OCI-M2 (cell line): ENCODE measurements around the gene RELL1.

Experiments used
- DNase-seq: peaks from one replicate; lab custom pipeline; 2025; ENCODE audit not compliant: unreplicated experiment; lab: John Stamatoyannopoulos, UW

Gene RELL1

DNA sequence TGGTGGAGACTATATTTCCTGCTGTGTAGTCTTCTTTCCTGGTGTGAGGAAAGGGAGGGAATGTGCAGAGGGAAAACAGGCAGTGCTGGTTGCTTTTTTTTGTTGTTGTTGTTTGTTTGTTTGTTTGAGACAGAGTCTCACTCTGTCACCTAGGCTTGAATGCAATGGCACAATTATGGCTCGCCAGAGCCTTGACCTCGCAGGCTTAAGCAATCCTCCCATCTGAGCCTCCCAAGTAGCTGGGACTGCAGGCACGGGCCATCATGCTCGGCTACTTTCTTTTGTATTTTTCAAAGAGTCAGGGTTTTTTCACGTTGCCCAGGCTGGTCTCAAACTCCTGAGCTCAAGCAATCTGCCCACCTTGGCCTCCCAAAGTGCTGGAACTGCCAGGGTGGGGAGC is 82.5 kb downstream of the RELL1 start:
- DNase-seq = no peak

- DNase-seq = peak; percentile 6
These were observed 83.1 kb downstream of the RELL1 start for GRCh38 chr4:37603070-37603468.

DNA sequence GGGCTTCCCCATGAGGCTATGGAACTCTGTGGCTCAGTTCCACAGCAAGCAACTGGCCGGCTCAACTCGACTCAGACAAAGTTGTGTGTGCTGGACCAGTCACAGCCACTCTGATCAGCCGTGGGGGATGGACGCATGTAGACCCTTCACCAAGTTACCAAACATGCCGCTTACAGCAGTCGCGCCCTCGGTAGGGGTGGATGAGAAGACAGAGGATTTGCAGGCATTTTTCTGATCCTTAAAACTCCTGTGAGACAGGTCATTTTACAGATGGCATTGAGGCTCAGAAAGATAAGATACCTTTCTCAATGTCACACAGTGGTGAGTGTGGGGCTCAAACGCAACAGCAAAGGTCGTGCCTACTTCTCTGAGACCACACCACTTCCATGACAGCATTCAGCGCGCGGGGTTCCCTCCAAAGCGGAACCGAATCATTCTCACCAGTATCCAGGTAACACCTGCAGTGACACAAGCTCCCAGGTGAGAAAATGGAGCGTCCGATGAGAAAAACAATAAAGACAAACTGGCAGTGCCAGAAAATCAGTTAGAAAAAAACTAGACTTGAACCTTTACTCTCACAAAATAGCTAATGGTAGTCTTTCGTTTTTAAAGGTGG is 83.6 kb downstream of the RELL1 start:
- no peak for DNase-seq

DNA sequence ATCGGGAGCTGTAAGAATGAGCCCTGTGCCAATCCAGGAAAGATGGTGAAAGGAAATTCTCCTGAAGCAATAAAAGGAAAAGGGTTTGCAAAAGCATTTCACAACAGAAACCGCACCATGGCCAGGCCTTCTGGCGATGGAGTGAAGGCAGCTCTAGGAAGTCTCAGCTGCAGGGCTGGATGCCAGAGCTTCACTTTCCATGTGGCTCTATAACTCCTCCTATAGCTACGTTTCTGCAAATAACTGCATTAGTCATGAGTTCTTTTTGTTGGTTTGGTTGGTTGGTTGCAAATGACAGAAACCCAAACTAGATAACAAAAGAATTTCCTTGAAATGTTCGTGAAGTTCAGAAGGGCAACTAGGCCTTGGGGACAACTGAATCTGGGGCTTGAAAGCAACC is 84.6 kb downstream of the RELL1 start:
- no peak for DNase-seq

DNA sequence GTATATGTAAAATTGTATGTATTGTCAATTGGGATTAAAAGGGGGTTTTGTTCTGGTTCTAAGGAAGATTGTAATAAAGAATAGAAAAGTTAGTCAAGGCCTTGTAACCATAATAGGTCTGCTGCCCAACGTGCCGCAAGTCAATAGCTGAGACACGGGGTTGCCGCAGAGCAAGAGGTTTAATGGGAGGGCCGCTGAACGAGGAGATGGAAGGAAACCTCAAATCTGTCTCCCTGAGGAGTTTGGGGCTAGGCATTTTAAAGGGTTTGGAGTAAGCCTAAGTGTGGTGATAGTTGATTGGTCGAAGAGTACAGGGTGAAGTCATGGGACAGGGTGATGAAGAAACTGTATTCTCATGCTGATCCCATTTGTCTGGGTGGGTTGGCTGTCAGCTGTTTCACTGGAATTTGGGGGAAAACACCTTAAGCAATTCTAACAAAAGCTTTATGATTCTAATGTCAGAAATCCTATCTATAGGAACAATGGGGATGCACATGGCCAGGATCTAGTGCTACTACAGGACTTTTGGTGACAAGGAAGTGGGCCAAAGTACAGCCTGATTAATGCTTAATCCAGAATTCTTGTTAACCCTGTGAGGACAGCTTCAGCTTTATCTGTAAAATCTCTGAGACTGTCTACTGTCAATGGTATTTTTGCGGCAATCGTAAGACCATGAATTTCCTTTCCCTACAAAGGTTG is 86.9 kb downstream of the RELL1 start:
- no peak for DNase-seq

- DNase-seq = no peak
These were observed 89.1 kb downstream of the RELL1 start for GRCh38 chr4:37597034-37597433.

DNA sequence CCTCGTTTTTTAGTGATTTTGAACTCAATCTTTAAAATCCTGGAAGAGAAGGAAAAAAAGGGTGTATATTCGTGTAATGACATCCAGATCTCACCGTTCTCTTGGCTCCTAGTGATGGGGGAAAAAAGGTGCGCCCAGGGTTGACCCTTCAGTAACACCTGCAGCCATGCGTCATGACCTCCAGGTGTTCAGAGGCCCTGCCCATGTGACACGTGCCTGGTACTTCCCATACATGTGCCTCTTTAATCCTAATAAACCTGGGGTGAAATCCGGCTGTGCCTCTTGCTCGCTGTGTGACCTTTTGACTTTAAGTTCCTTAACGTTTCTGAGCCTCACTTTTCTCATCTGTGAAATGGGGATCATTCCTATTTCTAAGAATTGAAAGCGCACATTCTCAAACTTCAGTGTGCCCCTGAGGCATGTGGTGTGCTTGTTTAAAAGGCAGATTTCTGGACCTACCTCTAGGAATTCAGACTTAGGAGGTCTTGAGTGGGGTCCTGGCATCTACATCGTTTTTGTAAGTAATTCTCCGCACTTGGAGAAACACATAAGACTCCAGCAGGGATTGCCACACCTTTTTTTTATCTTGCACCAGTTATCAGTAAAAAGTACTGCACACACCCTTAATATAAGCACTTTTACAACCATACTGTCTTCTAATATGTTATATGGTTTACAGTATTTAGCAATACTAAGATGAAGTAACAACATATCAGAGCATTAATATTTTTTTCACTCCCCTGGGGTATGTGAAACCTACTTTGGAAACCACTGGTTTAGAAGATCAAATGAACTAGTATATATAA is 90.1 kb downstream of the RELL1 start:
- no peak for DNase-seq

GRCh38 chr4:37594099-37594498 is 92.1 kb downstream of the RELL1 start:
- no peak for DNase-seq

- DNase-seq = no peak
These were observed 94.8 kb downstream of the RELL1 start for GRCh38 chr4:37591349-37591748.

- no peak for DNase-seq
These were observed 96.2 kb downstream of the RELL1 start for GRCh38 chr4:37590016-37590415.

DNA sequence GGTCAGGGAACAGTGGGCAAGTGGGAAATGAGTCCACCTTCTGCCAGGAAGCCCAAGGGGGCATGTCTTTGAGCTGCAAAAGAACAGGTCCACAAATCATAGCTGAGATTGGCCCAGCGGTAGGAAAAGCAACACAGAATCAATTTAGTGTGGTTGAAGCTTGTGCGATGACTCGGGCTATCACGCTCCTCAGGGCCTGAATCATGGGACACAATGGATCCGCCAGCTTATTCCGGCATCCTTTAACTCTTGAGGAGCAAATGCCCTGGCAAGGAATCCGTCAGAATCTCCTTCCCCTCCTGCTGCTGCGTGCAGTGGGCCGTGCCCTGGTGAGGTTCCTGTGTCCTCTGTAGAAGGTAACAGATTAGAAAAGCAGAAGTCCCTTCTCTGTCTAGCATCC is 98.0 kb downstream of the RELL1 start:
- no peak for DNase-seq

DNA sequence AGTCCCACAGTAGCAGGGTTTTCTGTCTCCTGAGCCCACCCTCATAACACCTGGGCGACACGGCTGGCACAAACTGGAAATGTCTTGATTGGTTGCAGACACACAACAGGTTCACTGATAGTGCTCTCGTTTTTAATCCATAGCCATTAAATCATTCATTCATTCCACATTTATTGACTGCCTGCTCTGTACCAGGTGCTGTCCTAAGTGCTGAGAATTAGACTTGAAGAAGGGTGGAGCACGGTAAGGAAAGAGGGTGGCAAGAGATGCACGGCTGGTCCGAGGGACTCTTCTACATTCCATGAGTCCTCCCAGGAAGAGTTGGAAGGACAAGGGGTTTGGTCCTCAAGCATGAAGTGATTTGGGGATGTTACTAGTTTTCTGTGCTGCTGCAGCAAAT is 100.0 kb downstream of the RELL1 start:
- no peak for DNase-seq

- DNase-seq = no peak
These were observed 101.6 kb downstream of the RELL1 start for GRCh38 chr4:37584493-37585060.

GRCh38 chr4:37584071-37584470 is 102.1 kb downstream of the RELL1 start:
- no peak for DNase-seq

DNA sequence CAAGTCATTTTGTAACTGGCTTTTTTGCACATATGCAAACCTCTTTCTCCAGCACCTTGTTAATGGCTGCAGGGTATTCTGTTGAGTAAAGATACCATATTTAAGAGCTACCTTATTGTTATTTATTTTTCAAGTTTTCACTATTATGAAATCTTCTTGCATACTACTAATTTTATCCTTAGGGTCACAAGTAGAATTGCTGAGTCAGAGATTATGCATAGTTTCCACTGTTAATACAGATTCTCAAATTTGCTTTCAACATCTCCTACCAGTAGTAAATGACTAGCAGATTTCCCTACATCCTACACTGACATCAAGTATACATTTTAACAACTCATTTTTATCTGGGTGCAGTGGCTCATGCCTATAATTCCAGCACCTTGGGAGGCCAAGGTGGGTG is 112.6 kb downstream of the RELL1 start:
- DNase-seq = no peak

DNA sequence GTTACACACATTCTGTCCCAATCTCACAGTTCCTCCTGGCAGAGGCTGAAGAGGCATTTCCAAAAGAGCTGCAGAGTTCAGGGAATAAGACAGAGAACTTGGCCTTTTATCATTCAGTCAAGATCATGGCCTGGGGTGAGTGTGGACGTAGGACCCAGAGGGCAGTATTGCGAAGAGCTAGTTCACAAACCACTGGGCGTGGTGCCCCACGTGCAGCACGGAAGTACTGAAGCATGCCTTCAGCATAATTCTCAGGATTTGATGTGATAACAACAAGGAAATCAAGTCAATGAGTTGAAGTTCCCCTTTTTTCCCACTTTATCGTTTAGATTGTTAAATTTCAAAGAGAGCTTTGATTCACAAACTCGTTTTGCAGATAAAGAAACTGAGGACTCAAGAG is 117.7 kb downstream of the RELL1 start:
- no peak for DNase-seq

GRCh38 chr4:37567836-37568235 is 118.3 kb downstream of the RELL1 start:
- no peak for DNase-seq

- DNase-seq = no peak
These were observed 123.6 kb downstream of the RELL1 start for GRCh38 chr4:37562592-37562991.

GRCh38 chr4:37561803-37562207 is 124.4 kb downstream of the RELL1 start:
- no peak for DNase-seq

- DNase-seq = no peak
These were observed 124.9 kb downstream of the RELL1 start for GRCh38 chr4:37561196-37561802.
